ENCODE measurements around the gene DR1. TPM values are rescaled to one million over a fixed set of nuclear protein-coding genes. Genes with fewer than 3 reads are reported as not detected.

The DR1 gene
- total and polyA plus RNA-seq, 2 of the 8 experiments (the other 6 are each of a cell fraction or from before 2014, with no cell fraction given): 13.1 to 62.3 TPM

GRCh38 chr1:93347334-93347899, 1.7 kb downstream of the DR1 start:
- Histone ChIP-seq H2BK5ac (ENCODE audit: low read depth, low read length) (no peak overlapping the region), H3K27ac (ENCODE audit: low read depth, low read length) (no peak overlapping the region), H2BK12ac (ENCODE audit: low read depth, low read length) (no peak overlapping the region), H3K79me2 (ENCODE audit: control insufficient read depth in 1 of 2, insufficient read depth in 2 of 2, low read length in 2 of 2) (peaks cover 29 to 68% of the 10 kb centered on the region in 2 experiments), H3K18ac (ENCODE audit: extremely low read depth, low read length) (no peak overlapping the region), H3K9me3 (ENCODE audit: insufficient read depth in 2 of 2, low read depth in 1 of 2, low read length in 1 of 2) (no peaks in the 10 kb centered on the region), H4K8ac (ENCODE audit: extremely low read depth, insufficient read depth, low read length) (no peak overlapping the region), H2AK5ac (ENCODE audit: low read depth, low read length) (no peak overlapping the region), H2BK120ac (replicated peaks; ENCODE audit: low read depth, low read length) (no peak overlapping the region), H3K4ac (replicated peaks; ENCODE audit: insufficient read length, low read depth, low read length) (no peak overlapping the region), H4K5ac (ENCODE audit: insufficient read length, low read depth, low read length) (no peak overlapping the region), H3K4me3 (ENCODE audit: extremely low read depth in 1 of 4, insufficient read depth in 2 of 4, low read depth in 3 of 4, low read length in 4 of 4) (peak overlapping the region; percentile 44 to 88 (median 78)), H3K27me3 (replicated peaks in 1 of 4; ENCODE audit: control insufficient read depth in 3 of 4, extremely low read depth in 1 of 4, insufficient read depth in 3 of 4, low read length in 3 of 4) (no peaks in the 10 kb centered on the region), H3K56ac (replicated peaks; ENCODE audit: insufficient read length, low read depth, low read length) (no peak overlapping the region), H3K36me3 (ENCODE audit: control insufficient read depth in 2 of 4, insufficient read depth in 4 of 4, low read length in 3 of 4) (peaks cover 0 to 4% (median 0%) of the 10 kb centered on the region in 4 experiments; a peak in 1 of 8 replicates), H3K4me1 (replicated peaks in 1 of 4; ENCODE audit: control insufficient read depth in 3 of 4, insufficient read depth in 4 of 4, low read length in 3 of 4) (no peaks in the 10 kb centered on the region), H2AFZ (ENCODE audit: low read length) (no peak overlapping the region), H2BK15ac (ENCODE audit: low read length) (no peak overlapping the region), H3K9ac (replicated peaks in 1 of 4; ENCODE audit: extremely low read depth in 1 of 4, low read depth in 3 of 4, low read length in 3 of 4) (peak overlapping the region in 3 of 4 experiments; percentile 74 to 86 (median 82); a peak in 3 of 7 replicates), H3K14ac (ENCODE audit: insufficient read length) (no peak overlapping the region), H3K4me2 (ENCODE audit: insufficient read depth in 1 of 2, low read depth in 2 of 2, low read length in 2 of 2) (peak overlapping the region; percentile 93 to 97), H4K20me1 (replicated peaks in 1 of 2; ENCODE audit: control insufficient read depth in 1 of 2, insufficient read depth in 2 of 2, low read length in 2 of 2) (peaks cover 4 to 5% of the 10 kb centered on the region in 2 experiments), H2BK20ac (ENCODE audit: low read length) (no peak overlapping the region), H3K79me1 (ENCODE audit: low read depth, low read length) (0 out of 2 replicates have a peak, but pooled peaks cover 3% of the 10 kb centered on the region), H3K23me2 (ENCODE audit: low read depth, low read length) (peaks cover 6% of the 10 kb centered on the region), H4K91ac (replicated peaks; ENCODE audit: insufficient read length, low read length) (no peak overlapping the region), H3K23ac (ENCODE audit: insufficient read length) (no peak overlapping the region)
- DNase-seq (ENCODE audit: low read depth in 1 of 2, low spot score in 2 of 2) (no peak), FAIRE-seq (no peak)
- ChIA-PET POLR2A (ENCODE audit: partially characterized antibody) (no interaction called here), CTCF (ENCODE audit: partially characterized antibody) (interaction anchor here (1.1 kb wide), 1 partner anchor 49 kb away, joined by 7 read pairs; no protein-coding TSS in a partner anchor)
- 18% methylated on average over 12 of the region's 12 CpGs; no CpG with 5 or more reads in 1 of the 2 experiments for WGBS, 2 experiments (ENCODE audit: extremely low coverage in 1 of 2, insufficient coverage in 1 of 2, insufficient read length in 1 of 2, insufficient replicate concordance in 2 of 2, low coverage in 1 of 2, low lambda C conversion rate in 2 of 2, missing lambda C conversion rate in 1 of 2)
- TF ChIP-seq RBBP5 (IDR thresholded peaks at IDR 0.05; ENCODE audit: borderline replicate concordance, low read depth, low read length) (no peak), BACH1 (IDR thresholded peaks at IDR 0.05; ENCODE audit: low read length) (no peak)
